COLO668 (cell line): Measurements from ENCODE around the gene IGFL1.
A peak's percentile ranks its signal among the peaks of the same experiment; 100 is the strongest.
"Not testable (repeated sequence)": the region's sequence is repeated elsewhere in the genome, so short reads cannot be mapped to it uniquely, and the experiment has no call there.

Experiments used
- DNase-seq: peaks from one replicate; lab custom pipeline; 2025; ENCODE audit not compliant: unreplicated experiment; lab: John Stamatoyannopoulos, UW

IGFL1 gene

DNA sequence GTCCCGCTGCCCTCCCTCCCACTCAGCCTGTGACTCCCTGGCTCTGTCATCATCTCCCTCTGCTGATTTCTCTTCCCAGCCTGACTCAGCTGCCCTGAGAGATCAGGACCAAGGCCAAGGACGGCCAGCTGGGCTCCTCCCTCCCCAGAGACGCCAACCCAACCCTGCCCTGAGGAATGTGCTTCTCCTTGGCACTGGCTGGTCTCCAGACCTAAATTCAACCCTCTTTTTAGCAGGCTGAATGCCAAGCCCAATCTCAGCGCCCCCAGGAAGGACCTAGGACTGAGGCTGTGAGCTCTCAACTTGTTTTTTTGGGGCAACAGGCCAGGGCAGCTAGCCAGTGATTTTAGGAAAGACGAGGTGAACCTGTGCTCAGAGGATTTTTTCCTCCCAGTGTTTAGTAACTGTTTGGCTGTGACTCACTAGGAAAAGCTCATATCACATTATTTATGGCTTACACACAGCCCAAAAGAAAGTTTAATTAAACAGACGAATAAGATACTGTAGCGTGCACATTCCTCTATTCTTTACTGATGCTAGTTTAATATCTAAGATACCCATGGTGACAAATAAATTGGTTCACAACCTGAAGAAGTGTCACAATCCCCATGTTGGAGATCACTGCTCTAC, 7.4 kb upstream of the IGFL1 start:
- no peak for DNase-seq

DNA sequence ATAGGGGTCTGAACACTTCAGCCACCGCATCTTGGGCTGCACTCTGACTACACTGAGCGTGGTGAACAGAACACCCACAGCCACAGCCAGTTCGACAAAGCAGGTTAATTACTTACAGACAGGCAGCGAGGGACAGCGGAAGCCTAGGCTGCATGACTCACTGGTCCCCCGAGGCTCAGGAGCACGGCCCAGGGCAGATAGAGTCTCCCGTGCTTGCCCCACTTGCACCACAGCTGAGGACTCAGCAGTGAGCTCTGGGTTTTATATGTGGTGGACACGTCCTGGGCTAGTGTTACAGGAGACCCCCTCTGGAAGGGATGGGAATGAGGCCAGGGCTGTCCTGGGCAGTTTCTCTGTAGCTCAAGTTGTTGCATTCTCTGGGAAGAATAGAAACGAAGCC, 5.8 kb upstream of the IGFL1 start:
- DNase-seq, result not testable (repeated sequence)

DNA sequence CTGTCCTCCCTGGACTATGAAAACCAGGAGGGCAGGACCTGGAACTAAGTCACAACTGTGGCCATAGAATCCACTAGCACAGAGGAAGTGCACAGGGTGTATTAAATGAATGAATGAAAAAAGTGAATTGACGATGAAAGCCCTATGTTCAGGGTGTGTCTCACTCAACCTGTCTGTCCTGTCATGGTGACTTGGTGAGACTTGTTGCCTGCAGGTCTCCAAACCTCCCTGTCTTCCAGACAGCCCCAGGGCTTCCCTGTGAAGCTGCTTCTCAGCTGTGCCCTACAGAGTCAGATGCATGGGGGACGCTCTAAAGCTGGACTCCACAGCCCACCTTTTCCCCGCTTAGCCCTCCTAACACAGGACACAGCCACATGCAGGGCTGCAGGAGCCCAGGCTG, 4.8 kb upstream of the IGFL1 start:
- no peak for DNase-seq

DNA sequence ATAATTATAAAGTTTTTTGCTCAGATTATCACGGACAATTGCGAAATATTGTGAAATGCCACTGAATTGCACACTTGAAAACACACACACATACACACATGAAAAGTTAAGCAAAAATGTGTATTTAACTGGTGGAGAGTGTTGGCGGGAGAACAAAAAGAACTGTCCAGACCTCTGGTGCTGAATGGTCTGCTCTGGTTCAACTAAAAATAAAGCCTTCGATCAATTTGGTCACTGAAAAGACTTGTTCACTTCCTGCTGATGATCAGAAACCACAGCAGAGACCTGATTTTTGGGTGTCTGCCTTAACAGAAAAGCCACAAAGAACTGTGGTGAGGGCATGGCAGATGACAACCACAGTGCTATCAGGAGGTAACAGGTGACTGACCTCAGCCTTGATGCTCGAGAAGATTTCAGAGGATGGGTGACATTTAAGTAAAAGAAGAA, 4.0 kb upstream of the IGFL1 start:
- no peak for DNase-seq

DNA sequence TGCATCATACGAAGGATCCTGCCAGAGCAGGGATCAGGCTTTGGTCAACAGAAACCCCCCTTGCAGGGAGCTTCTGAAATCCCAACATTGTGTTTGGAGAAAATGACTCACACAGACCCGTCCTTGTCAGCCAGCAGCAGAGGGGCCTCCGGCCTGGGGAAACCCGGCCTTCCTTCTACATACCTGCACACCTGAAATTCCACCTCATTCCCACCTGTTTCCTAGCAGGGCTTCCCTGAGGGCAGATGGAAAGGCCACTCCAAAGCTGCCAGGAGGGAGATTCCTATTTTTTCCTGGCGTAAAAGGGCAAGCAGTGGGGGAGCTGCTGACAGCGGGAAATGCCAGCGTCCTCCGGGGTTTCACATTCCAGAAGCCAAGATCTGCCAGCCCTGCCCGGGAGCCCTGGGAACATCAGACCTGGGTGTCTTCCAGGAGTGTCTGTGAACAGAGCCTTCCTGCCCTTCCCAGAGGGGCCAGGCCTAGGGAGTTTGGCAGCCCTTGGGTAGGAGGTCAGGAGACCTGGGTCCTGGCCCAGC, 3.0 kb upstream of the IGFL1 start:
- DNase-seq, result no peak

DNA sequence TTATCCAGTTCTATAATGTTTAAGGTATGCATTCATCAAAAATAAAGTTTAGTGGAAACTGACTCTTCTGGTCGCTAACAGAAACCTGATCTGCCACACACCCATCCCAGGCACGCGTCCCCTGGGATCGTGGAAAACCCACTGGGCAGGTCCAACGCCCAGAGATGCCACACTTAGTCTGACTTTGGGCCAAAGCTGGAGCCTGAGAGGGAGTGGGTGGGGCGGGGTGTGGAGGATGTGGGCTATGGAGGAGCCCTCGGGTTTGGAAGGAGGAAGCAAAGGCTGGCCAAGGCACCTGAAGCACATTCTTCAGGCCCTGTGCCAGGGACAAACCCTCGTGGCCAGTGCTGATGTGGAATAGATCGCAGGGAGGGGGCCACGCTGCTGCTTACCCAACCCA, 2.5 kb downstream of the IGFL1 start:
- DNase-seq, result no peak

DNA sequence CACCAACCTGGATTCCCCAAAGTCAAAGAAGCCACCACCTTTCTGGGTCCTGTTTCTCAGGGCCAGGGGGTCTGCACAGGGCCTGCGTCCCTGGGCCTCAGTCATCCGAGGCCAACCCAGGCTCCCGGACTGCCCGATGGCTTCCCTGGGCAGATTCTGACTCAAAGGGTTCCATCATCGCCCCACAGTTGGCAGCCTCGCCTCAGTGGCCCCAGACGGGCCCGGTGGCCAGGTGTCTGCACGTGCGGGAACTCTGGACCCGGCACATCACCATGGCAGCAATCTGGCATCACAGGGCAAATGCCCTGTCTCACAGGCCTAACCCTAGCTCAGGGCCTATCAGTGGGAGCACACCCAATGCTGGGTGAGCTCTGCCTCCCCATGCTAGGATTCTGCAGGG, 2.9 kb downstream of the IGFL1 start:
- no peak for DNase-seq

DNA sequence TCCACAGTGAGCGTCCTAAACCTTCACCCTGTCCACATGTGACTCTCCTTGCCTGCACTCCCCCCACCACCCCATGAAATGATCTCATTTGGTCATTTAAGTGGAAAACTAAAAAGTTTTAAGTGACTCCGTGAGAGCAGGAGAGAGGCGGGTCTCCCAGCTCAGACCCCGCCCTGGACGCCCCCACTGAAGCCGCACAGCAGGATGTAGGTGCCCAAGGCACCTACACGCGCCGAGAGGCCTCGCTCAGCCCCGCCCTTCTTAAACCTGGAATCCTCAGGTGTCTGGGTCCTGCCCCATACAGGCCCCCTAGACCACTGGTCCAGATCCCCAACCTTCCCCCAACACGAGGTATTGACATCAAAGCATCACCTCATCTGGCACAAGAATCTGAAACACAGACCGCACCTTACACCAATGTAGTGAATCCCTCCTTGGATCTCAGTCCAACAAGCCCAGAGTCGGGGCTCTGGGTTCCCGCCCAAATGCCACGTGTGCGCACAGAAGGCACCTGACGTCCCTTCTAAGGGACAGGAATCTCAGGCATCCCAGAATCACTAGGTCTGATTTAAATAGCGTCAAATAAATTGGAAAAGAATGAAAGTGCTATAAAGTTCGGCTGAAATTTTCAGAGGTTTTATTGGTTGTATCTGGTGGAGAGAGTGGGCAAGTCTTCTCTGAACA, 3.5 kb downstream of the IGFL1 start:
- DNase-seq, result no peak

DNA sequence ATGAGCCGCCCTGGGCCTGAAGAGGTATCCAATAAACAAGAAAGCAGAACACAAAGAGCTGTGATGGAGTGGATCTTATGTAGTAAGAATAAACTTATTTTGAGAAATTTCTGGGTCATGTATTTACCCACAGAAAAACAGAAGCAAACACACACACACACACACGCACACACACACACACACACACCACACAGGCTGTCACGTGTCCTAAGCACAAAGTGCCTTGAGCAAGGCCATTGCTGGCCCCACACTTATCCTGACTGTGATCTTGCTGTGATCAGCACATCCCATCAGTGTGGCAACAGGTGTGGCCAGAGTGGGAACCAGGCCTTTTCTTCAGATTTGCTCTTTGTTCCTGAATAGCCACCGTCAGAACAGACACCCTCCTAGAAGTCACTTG, 4.3 kb downstream of the IGFL1 start:
- not testable (repeated sequence) for DNase-seq

DNA sequence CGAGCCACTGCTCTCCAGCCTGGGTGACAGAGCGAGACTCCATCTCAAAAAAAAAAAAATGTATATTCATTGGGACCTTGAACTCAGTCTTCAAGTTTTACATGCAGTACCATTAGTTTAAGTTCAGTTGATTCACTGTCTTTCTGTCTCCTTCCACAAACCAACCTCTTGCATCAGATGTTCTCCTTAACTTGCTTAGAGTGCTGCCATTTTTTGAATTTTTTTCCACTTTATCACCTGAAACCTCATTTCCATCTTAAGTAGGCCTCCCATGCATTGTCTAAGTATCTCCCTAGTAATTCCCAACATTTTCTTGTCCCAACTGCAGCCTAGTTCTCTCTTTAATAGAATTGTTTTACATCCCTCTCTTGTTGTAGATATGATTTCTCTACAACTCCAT, 8.6 kb downstream of the IGFL1 start:
- DNase-seq, result not testable (repeated sequence)

DNA sequence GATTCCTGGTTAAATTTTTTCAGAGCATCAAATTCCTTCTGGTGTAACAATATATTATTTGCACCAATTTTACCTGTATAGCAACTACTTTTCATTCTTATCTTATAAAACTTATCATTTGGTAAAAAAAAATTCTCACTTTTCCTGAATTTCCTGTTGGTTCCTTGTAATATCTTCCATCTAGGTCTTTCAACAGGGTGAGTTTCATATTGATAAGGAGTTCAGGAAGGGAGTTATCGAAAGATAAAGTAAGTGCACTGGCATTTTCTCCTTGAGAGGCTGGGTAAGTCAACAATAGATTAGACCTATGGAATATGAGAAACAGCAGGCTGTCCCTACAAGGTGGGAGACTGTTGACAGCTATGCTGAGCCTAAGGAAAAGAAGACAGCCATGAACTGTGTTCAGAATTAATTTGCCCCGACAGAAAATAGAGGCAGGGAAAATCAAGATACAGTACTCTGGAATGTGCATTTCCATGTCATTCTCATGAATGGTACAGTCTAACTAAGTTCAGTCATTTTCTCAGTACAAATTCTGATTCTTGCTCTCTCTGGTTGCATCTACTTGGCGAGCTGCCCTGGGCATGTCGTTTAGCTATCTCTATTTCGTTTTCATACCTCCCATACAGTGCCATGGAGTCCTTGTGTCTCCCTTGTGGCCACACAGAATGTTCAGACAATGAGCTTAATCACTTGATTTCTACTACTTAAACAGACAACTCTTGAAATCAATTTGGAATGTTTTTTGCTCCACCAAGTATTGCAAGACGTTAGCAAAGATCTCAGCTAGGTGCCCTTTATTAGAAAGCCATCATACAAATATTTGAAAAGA, 9.9 kb downstream of the IGFL1 start:
- no peak for DNase-seq

DNA sequence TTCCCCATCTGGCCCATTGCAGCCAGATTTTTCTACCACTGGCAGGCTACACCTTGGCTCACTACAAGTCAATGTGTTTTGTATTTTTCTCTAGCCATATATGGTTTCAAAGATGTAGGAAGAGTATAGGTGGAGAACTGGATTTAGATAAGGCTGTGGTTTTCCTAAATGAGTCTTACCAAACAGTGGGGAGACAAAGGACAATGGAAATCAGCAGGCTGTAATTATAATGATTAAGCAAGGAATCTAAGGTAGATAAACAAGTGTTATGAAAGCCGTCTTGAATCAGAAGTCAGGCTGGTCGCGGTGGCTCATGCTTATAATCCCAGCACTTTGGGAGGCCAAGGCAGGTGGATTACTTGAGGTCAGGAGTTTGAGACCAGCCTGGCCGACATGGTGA, 11.2 kb downstream of the IGFL1 start:
- DNase-seq, result no peak

DNA sequence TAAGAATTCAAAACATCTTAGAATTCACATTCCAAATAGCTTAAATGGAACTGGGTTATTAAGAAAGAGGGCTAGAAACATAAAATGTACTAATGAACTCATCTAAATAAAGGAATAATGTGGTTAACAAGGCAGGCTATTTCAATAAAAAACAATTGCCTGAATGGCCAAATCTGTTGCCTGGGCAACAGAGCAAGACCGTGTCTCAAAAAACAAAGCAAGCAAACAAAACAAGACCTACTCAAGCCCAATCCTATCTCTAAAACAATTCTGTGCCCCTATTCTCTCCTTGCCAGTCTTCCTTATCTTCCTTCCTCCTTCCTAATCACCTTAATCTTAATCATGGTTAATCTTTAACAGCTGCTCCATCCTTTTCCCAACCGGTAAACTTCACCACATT, 12.1 kb downstream of the IGFL1 start:
- no peak for DNase-seq

DNA sequence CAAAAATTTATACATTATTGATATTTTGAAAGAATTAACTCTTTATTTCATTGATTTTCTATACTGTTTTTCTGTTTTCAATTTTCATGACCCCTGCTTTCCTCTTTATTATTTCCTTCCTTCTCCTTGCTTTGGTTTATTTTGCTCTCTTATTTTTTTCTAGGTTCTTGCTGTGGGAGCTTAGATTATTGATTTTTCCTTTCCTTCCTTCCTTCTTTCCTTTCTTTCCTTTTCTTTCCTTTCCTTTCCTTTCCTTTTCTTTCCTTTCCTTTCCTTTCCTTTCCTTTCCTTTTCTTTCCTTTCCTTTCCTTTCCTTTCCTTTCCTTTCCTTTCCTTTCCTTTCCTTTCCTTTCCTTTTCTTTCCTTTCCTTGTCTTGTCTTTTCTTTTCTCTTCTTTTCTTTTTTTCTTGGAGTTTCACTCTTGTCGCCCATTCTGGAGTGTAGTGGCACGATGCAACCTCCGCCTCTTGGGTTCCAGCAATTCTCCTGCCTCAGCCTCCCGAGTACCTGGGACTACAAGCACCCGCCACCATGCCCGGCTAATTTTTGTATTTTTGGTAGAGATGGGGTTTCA, 13.6 kb downstream of the IGFL1 start:
- not testable (repeated sequence) for DNase-seq

DNA sequence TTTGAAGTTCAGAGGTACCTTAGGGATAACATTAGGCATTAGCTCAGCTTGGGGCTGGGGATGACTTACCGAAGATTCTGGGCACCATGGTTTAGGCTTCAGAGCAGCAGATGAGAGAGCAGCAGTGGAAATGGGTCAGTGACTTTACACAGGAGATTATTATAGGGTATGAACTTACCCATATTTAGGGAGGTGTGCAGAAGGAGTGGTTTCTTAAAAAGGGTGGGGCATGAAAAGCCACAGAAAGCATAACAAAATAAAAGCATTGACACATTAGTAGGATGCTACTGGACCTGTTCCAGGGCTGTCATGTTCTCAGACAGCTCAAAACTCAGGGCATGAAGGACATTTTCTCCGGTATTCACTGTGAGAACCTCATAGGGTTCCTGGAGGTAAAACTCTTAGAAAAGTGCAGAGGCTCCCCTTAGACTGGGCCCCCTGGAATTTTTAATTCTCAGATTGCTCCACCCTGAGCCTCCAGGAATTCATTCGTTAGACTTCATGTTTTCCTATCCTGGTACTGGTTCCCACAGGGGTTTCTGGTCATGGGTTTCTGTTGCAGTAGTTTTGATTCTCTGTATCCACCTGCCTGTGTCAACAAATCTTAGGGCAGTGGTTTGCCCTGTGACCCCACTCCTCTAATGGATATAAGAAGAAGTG, 20.7 kb downstream of the IGFL1 start:
- no peak for DNase-seq

DNA sequence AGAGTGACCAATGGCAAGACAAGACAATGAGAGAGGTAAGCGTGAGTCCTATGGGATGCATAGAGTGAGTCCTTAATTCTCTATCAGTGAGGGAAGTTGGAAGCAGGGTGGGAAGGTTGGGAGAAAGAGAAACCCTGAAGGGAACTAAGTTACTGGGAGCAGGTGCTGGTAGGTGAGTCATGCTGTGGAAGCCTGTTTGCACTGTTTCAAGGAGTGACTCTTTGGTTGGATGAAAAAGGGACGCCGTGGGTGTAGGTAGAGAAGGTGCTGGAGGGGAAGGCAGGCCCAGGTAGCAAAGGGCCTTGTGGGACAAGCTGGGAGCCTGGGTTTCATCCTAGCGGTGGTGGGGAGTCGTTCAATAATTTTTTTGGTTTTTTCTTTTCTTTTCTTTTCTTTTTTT, 21.9 kb downstream of the IGFL1 start:
- peak; percentile 76 for DNase-seq

DNA sequence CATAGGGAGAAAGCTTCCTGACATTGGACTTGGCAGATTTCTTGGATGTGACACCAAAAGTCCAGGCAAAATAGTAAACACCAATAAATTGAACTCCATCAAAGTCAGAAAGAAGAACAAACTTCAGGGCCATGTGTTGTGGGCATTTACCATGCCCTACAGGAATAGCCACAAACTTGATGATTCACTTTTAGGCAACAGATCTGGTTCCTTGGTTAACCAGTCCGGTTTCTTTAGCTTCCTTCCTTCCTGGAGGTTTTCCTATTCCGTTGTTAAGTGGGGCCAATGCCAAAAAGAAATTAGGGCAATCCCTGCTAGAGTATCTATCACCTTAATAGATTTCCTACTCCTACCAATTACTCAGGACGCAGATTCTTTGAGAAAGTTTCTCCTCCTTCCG, 25.2 kb downstream of the IGFL1 start:
- no peak for DNase-seq

DNA sequence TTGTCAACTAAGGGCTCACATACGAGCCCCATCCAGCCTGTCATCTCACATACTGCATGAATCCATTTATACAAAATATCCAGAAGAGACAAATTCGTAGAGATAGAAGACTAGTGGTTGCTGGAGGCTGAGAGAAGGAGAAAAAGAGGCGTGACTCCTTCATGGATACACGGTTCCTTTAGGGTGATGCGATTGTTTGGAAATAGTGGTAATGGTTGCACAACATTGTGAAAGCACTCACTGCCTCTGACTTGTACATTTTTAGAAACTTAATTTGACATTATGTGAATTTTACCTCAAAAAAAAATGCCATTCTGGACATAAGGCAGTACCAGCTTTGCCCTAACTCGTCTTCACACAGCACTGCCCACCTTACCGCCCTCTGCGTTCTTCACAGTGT, 27.3 kb downstream of the IGFL1 start:
- no peak for DNase-seq

DNA sequence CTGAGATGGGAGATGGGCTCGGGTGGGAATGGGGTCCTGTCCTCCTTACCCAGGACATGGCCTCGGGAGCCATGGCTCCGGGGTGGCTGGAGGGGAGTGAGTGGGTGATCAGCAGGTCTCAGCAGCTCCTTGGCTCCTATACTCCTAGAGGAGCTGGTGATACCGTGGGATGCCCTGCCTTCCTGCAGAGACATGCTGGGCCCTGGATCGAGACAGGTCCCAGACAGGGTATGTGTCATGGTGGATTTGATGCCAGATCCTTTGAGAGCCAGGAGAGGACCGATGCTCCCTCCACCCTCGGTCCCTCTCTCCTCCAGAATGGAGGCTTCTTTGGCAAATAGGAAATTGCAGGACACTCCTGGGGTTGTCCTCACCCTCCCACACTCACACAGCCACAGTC, 32.0 kb downstream of the IGFL1 start:
- DNase-seq, result not testable (repeated sequence)

DNA sequence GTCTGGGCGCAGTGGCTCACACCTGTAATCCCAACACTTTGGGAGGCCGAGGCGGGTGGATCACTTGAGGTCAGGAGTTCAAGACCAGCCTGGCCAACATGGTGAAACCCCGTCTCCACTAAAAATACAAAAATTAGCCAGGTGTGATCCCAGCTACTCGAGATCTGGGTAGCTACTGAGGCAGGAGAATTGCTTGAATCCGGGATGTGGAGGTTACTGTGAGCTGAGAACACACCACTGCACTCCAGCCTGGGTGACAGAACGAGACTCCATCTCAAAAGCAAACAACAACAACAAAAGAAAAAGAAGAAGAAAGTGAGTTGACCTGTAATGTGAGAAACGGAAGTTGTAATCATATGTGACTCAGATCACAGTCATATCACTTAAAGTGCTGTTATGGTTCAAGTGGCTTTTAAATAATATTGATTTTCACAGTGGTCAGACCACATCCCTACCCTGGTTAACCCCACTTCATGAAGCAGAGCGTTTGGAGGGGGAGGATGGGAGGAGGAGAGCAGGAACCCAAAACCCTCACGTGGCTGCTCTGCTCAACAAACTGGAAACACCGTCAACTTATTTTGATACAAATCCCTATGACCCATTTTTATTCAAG, 33.2 kb downstream of the IGFL1 start:
- DNase-seq, result peak; percentile 57

DNA sequence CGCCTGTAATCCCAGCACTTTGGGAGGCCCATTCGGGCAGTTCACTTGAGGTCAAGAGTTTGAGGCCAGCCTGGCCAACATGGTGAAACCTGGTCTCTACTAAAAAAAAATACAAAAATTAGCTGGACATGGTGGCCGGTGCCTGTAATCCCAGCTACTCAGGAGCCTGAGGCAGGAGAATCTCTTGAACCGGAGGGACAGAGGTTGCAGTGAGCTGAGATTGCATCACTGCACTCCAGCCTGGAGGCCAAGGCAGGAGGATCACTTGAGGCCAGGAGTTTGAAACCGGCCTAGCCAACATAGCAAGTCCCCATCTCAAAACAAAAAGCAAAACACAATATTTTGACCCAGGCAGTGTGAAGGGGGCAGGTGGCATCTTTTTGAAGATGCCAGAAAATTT, 35.3 kb downstream of the IGFL1 start:
- DNase-seq, result not testable (repeated sequence)
